ENCODE measurements around the gene ORAI3. TPM values are rescaled to one million over a fixed set of nuclear protein-coding genes. Genes with fewer than 3 reads are reported as not detected.

Gene ORAI3
- total and polyA plus RNA-seq, 2 of the 13 experiments (the other 11 are each of a cell fraction or from before 2014, with no cell fraction given): 11.4 to 32.0 TPM

GRCh38 chr16:30921748-30922419 is 27.0 kb upstream of the ORAI3 start (continued):
- TF ChIP-seq KDM1A (CRISPR knock-in tag; IDR thresholded peaks at IDR 0.05) (peak; percentile 95), ETV5 (CRISPR knock-in tag; IDR thresholded peaks at IDR 0.05; ENCODE audit: borderline replicate concordance) (no peak), SNRNP70 (IDR thresholded peaks at IDR 0.05; ENCODE audit: low read depth, low read length) (no peak), MLXIP (CRISPR knock-in tag; IDR thresholded peaks at IDR 0.05; ENCODE audit: borderline replicate concordance) (no peak), AHR (CRISPR knock-in tag; IDR thresholded peaks at IDR 0.05) (0 out of 2 replicates have a peak, but pooled peaks have one; percentile 36), ZNF335 (CRISPR knock-in tag; IDR thresholded peaks at IDR 0.05) (no peak), TAF15 (IDR thresholded peaks at IDR 0.05; ENCODE audit: low read depth, low read length, poor library complexity, severe bottlenecking) (no peak), GPN1 (CRISPR knock-in tag; IDR thresholded peaks at IDR 0.05; ENCODE audit: borderline replicate concordance) (no peak), ZNF547 (CRISPR knock-in tag; IDR thresholded peaks at IDR 0.05) (no peak; the same call in 1 of the 2 replicates), NR0B2 (CRISPR knock-in tag; IDR thresholded peaks at IDR 0.05) (no peak), ZNF629 (CRISPR knock-in tag; conservative IDR thresholded peaks at IDR 0.05) (peak; percentile 99), ZSCAN21 (CRISPR knock-in tag; IDR thresholded peaks at IDR 0.05; ENCODE audit: borderline replicate concordance) (0 out of 2 replicates have a peak, but pooled peaks have one; percentile 42), ZNF776 (CRISPR knock-in tag; IDR thresholded peaks at IDR 0.05) (no peak), NR1H2 (CRISPR knock-in tag; IDR thresholded peaks at IDR 0.05; ENCODE audit: borderline replicate concordance, low read depth) (no peak), TARDBP (CRISPR knock-in tag; IDR thresholded peaks at IDR 0.05) (0 out of 2 replicates have a peak, but pooled peaks have one; percentile 52)
- TF ChIP-seq, protein P1, sequence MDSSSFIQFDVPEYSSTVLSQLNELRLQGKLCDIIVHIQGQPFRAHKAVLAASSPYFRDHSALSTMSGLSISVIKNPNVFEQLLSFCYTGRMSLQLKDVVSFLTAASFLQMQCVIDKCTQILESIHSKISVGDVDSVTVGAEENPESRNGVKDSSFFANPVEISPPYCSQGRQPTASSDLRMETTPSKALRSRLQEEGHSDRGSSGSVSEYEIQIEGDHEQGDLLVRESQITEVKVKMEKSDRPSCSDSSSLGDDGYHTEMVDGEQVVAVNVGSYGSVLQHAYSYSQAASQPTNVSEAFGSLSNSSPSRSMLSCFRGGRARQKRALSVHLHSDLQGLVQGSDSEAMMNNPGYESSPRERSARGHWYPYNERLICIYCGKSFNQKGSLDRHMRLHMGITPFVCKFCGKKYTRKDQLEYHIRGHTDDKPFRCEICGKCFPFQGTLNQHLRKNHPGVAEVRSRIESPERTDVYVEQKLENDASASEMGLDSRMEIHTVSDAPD (CRISPR knock-in tag; IDR thresholded peaks at IDR 0.05): no peak
- TF ChIP-seq, protein P2, sequence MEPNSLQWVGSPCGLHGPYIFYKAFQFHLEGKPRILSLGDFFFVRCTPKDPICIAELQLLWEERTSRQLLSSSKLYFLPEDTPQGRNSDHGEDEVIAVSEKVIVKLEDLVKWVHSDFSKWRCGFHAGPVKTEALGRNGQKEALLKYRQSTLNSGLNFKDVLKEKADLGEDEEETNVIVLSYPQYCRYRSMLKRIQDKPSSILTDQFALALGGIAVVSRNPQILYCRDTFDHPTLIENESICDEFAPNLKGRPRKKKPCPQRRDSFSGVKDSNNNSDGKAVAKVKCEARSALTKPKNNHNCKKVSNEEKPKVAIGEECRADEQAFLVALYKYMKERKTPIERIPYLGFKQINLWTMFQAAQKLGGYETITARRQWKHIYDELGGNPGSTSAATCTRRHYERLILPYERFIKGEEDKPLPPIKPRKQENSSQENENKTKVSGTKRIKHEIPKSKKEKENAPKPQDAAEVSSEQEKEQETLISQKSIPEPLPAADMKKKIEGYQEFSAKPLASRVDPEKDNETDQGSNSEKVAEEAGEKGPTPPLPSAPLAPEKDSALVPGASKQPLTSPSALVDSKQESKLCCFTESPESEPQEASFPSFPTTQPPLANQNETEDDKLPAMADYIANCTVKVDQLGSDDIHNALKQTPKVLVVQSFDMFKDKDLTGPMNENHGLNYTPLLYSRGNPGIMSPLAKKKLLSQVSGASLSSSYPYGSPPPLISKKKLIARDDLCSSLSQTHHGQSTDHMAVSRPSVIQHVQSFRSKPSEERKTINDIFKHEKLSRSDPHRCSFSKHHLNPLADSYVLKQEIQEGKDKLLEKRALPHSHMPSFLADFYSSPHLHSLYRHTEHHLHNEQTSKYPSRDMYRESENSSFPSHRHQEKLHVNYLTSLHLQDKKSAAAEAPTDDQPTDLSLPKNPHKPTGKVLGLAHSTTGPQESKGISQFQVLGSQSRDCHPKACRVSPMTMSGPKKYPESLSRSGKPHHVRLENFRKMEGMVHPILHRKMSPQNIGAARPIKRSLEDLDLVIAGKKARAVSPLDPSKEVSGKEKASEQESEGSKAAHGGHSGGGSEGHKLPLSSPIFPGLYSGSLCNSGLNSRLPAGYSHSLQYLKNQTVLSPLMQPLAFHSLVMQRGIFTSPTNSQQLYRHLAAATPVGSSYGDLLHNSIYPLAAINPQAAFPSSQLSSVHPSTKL (CRISPR knock-in tag; IDR thresholded peaks at IDR 0.05): 0 out of 2 replicates have a peak, but pooled peaks have one; percentile 35
